GM18858 (cell line): ENCODE measurements around the gene ELOB.

Source experiments
- ATAC-seq: cut with Tn5 transposase; IDR thresholded peaks from one replicate; pipeline ENCODE4 v1.9.1; 2021; ENCODE audit not compliant: unreplicated experiment

The ELOB gene

GRCh38 chr16:2751577-2752034, 25.5 kb downstream of the ELOB start:
- ATAC-seq = peak; percentile 7

- no peak for ATAC-seq
These were observed 27.1 kb downstream of the ELOB start for GRCh38 chr16:2749936-2750335.

GRCh38 chr16:2749476-2749875, 27.6 kb downstream of the ELOB start:
- no peak for ATAC-seq

GRCh38 chr16:2748757-2749455, 28.2 kb downstream of the ELOB start:
- no peak for ATAC-seq

GRCh38 chr16:2745961-2746360, 31.1 kb downstream of the ELOB start:
- ATAC-seq = no peak

GRCh38 chr16:2745116-2745890, 31.8 kb downstream of the ELOB start:
- ATAC-seq = no peak

GRCh38 chr16:2744711-2745110, 32.4 kb downstream of the ELOB start:
- no peak for ATAC-seq

GRCh38 chr16:2743007-2743810, 33.9 kb downstream of the ELOB start:
- no peak for ATAC-seq

GRCh38 chr16:2742323-2743006, 34.6 kb downstream of the ELOB start:
- no peak for ATAC-seq

GRCh38 chr16:2741168-2741567, 35.9 kb downstream of the ELOB start:
- ATAC-seq = no peak

GRCh38 chr16:2740476-2740875, 36.6 kb downstream of the ELOB start:
- ATAC-seq = no peak

- no peak for ATAC-seq
These were observed 37.3 kb downstream of the ELOB start for GRCh38 chr16:2739625-2740430.

GRCh38 chr16:2738615-2739014, 38.5 kb downstream of the ELOB start:
- ATAC-seq = no peak

- no peak for ATAC-seq
These were observed 39.1 kb downstream of the ELOB start for GRCh38 chr16:2737895-2738418.

- ATAC-seq = no peak
These were observed 39.9 kb downstream of the ELOB start for GRCh38 chr16:2737238-2737605.

GRCh38 chr16:2736476-2737237, 40.4 kb downstream of the ELOB start:
- no peak for ATAC-seq

GRCh38 chr16:2734844-2735515, 42.1 kb downstream of the ELOB start:
- ATAC-seq = no peak

- no peak for ATAC-seq
These were observed 49.0 kb downstream of the ELOB start for GRCh38 chr16:2728034-2728433.

- ATAC-seq = no peak
These were observed 50.2 kb downstream of the ELOB start for GRCh38 chr16:2726923-2727322.
